Fibroblast of pulmonary artery (primary cell): ENCODE measurements around the gene COL11A2.
A peak's percentile ranks its signal among the peaks of the same experiment; 100 is the strongest.

ENCODE experiments used
- DNase-seq: peaks from one replicate; pipeline ENCODE4 v3.0.0-alpha.2; 2010; ENCODE audit warnings: low read depth
- H3K4me3 ChIP-seq: replicated peaks from 2 replicates; pipeline ENCODE4 v1.5.1; 2011; ENCODE audit warnings: low read depth, mild to moderate bottlenecking, control low read depth, low read length, moderate library complexity
- TF ChIP-seq, protein P1 (sequence below): IDR thresholded peaks from 2 replicates; pipeline ENCODE4 v1.5.1; 2011; ENCODE audit warnings: mild to moderate bottlenecking, control low read depth, low read length, inconsistent platforms; ENCODE audit errors: missing control alignments

Gene COL11A2

GRCh38 chr6:33166363-33166762, 25.9 kb downstream of the COL11A2 start:
- DNase-seq: no peak
- TF ChIP-seq, protein P1, sequence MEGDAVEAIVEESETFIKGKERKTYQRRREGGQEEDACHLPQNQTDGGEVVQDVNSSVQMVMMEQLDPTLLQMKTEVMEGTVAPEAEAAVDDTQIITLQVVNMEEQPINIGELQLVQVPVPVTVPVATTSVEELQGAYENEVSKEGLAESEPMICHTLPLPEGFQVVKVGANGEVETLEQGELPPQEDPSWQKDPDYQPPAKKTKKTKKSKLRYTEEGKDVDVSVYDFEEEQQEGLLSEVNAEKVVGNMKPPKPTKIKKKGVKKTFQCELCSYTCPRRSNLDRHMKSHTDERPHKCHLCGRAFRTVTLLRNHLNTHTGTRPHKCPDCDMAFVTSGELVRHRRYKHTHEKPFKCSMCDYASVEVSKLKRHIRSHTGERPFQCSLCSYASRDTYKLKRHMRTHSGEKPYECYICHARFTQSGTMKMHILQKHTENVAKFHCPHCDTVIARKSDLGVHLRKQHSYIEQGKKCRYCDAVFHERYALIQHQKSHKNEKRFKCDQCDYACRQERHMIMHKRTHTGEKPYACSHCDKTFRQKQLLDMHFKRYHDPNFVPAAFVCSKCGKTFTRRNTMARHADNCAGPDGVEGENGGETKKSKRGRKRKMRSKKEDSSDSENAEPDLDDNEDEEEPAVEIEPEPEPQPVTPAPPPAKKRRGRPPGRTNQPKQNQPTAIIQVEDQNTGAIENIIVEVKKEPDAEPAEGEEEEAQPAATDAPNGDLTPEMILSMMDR: no peak
- H3K4me3 ChIP-seq: no peak overlapping the region

- no peak overlapping the region for H3K4me3 ChIP-seq
- no peak for DNase-seq
- TF ChIP-seq, protein P1: no peak
Observed at GRCh38 chr6:33165581-33166258, 26.5 kb downstream of the COL11A2 start.

- TF ChIP-seq, protein P1: no peak
- no peak overlapping the region for H3K4me3 ChIP-seq
- DNase-seq: no peak
Observed at GRCh38 chr6:33164665-33165373, 27.4 kb downstream of the COL11A2 start.

GRCh38 chr6:33164176-33164575, 28.1 kb downstream of the COL11A2 start:
- H3K4me3 ChIP-seq: no peak overlapping the region
- TF ChIP-seq, protein P1: no peak
- no peak for DNase-seq

- TF ChIP-seq, protein P1: no peak
- no peak for DNase-seq
- H3K4me3 ChIP-seq: no peak overlapping the region
Observed at GRCh38 chr6:33163540-33163939, 28.7 kb downstream of the COL11A2 start.

DNA sequence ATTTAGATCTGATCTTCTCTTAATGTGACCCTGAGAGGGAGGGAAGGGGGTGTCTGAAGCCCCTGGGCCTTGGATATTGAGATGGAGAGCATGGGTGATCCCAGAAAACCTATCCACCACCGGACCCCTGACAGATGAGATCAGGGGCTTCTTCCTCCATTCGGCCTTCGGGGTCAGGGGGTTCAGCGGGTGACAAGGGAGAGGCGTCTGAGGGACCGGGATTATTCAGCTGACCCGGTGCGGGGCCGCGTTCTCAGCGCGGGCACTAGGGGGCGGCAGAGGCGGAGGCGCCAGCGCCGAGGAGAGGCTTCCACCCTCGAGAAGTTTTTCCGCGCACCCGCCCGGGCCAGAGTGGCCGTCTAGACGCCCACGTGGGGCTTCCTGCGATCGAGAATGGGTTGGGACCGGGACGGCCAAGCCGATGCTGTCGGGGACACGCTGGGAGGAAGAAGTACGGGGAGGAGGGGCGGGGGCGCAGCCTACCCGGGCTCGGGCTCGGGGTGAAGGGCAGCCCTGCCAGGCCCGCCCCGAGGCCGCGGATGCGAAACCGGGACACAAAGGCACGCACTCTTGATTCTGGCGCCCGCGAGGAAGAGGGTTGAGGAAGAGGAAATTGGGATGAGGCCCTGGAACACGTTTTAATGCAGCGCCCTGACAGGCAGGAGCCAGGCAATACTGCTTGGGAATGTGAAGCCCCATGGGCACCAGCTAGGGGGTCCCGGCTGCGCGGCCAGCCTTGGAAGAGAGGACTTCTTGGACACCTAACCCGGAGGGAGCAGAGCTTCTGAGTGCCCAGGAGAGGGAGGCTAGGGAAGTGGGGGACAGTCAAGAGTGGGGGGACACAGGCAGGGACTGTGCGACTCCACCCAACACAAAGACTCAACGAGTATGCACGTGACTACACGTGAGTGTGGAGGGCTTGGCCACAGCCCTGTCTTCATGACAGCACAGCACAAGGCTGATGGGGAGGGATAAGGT, 30.6 kb downstream of the COL11A2 start:
- H3K4me3 ChIP-seq: peak overlapping the region; percentile 51
- TF ChIP-seq, protein P1: peak; percentile 79

More for the DNA sequence above, 30.6 kb downstream of the COL11A2 start:
- DNase-seq: peak; percentile 57
